Erythroblast (primary cell): ENCODE data around the gene CD6.

Experiments used
- GATA1 ChIP-seq: IDR thresholded peaks from 2 replicates; pipeline ENCODE4 v1.6.1; 2011; ENCODE audit warnings: low read depth, mild to moderate bottlenecking, control low read depth, low read length, moderate library complexity
- POLR2A ChIP-seq: IDR thresholded peaks from 2 replicates; pipeline ENCODE4 v1.6.1; 2011; ENCODE audit warnings: mild to moderate bottlenecking, low read length

DNA sequence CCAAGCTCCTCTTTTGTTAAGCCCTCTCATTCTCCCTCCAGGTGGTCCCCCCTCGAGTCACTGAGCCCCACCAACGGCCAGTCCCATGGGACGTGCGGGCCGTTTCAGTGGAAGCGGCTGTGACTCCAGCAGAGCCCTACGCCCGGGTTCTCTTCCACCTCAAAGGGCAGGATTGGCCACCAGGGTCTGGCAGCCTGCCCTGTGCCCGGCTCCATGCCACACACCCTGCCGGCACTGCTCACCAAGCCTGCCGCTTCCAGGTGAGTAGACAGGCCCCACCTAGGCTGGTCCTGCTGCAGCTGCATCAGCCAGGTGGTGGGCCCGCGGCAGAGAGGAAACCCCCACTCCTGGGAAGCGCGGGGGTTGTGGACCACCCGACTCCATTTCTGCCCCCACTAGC lies 43.9 kb upstream of the CD6 start:
- TF ChIP-seq POLR2A (no peak), GATA1 (no peak)
